PFSK-1 (cell line): ENCODE data around the gene IFT22.

Experiments
- FOXP2 ChIP-seq: optimal IDR thresholded peaks from 2 replicates; pipeline ENCODE3; 2011; ENCODE audit warnings: borderline replicate concordance, control low read depth, inconsistent platforms; ENCODE audit not compliant: insufficient read depth; ENCODE audit errors: extremely low read length, extremely low read depth
- POLR2AphosphoS5 ChIP-seq: IDR thresholded peaks from 2 replicates; pipeline ENCODE4 v1.6.1; 2012; ENCODE audit warnings: low read depth, mild to moderate bottlenecking, control low read depth, low read length, moderate library complexity
- REST ChIP-seq, 2 experiments: IDR thresholded peaks; 2 replicates each; pipeline versions ENCODE4 v1.6.1 to v1.8.0; 2011 to 2012; ENCODE audit warnings: low read depth in 2 of 2, low read length in 2 of 2, control low read depth in 1 of 2, inconsistent platforms in 1 of 2, mild to moderate bottlenecking in 1 of 2, moderate library complexity in 1 of 2; ENCODE audit not compliant: insufficient read depth in 1 of 2
- SIN3A ChIP-seq: IDR thresholded peaks from 2 replicates; pipeline ENCODE4 v1.6.1; 2012; ENCODE audit warnings: mild to moderate bottlenecking, low read length, moderate library complexity, borderline replicate concordance; ENCODE audit not compliant: insufficient read depth
- TAF1 ChIP-seq: IDR thresholded peaks from 2 replicates; pipeline ENCODE4 v1.6.1; 2012; ENCODE audit warnings: low read length, control low read depth, borderline replicate concordance; ENCODE audit not compliant: insufficient read depth

The IFT22 gene

GRCh38 chr7:101300465-101301376 is 20.9 kb downstream of the IFT22 start:
- TF ChIP-seq FOXP2 (no peak), TAF1 (no peak)

DNA sequence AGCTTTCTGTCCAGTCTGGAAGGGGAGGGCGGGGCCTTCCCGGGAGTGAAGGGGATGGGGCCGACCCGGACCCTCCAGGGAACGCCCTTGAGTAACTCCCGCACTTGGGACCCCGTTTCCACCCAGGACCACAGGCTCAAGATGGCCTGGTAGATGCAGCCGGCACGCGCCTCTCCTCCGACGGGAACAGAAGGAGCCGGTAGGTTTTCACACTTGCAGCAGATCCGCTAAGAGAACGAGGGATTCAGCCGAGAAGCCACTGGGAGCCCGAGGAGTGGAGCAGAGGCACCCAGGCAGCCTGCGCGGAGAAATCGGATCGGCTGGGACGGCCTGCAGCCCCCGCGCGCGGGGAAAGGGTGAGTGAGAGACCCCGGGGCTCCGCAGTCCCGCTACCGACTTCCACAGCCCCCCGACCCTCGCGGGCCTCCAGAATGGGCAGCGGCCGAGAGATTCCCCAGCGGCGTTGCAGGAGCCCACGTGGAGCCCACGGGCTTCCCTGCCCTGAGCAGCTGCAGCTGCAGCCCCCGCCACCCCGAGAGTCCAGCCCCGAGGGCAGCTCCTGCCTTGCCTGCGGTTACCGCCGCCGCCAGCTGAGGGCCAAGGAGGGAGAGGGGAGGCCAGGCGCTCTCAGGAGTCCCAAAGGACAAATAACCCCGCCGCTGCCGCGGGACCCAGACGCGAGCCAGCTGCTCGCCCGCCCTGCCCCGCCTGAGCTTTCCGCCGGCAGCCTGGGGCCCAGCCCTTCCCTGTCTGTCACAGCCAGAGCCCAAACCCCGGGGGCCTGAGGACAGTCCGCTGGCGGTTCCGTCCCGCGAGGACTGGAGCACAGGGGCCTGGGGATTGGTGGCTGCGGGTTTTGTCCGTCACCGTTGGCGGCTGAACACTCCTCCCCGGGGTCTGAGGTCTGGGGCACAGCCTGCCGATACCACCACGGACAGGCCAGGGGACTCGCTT is 21.8 kb downstream of the IFT22 start:
- TF ChIP-seq REST (IDR thresholded peaks at IDR 0.05; ENCODE audit: insufficient read depth in 1 of 2, low read depth in 2 of 2, low read length in 2 of 2) (no peak), POLR2AphosphoS5 (no peak)

GRCh38 chr7:101294832-101295121 is 26.8 kb downstream of the IFT22 start:
- no peak for TF ChIP-seq POLR2AphosphoS5
- no peak for TF ChIP-seq REST (IDR thresholded peaks at IDR 0.05; ENCODE audit: insufficient read depth in 1 of 2, low read depth in 2 of 2, low read length in 2 of 2)
- TF ChIP-seq TAF1, result no peak
- TF ChIP-seq FOXP2, result no peak
- no peak for TF ChIP-seq SIN3A

DNA sequence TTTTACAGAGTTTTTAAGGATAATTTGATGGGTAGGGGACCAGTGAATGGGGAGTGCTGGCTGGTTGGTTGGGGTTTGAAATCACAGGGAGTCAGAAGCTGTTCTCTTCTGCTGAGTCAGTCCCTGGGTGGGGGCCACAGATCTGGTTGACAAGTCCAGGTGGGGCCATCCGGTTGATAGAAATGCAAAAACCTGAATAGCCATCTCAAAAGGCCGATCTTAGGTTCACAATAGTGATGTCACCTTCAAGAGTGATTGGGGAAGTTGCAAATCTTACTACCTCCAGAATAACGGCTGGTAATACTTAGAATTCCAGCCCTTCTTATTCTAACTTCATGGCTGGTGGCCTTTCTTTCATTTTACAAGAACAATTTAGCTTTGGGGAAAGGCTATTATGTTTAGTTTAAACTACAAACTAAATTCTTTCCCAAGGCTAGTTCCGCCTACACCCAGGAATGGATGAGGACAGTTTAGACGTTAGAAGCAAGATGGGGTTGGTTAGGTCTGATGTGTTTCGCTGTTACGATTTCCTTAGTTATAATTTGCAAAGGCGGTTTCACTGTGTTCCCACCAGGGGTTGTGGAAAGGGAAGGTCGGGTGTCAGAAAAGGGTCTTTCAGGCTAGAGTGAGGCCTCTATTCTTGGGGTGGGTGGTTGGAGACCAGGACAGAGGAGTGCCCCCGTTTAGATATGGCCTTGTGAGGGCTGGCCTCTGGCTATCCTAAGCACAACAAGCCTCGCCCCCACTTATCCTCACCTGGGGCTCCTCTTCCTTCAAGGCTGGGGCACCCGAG is 27.4 kb downstream of the IFT22 start:
- TF ChIP-seq FOXP2 (no peak), TAF1 (no peak), POLR2AphosphoS5 (no peak), REST (IDR thresholded peaks at IDR 0.05; ENCODE audit: insufficient read depth in 1 of 2, low read depth in 2 of 2, low read length in 2 of 2) (no peak), SIN3A (no peak)

- no peak for TF ChIP-seq REST (IDR thresholded peaks at IDR 0.05; ENCODE audit: insufficient read depth in 1 of 2, low read depth in 2 of 2, low read length in 2 of 2)
- TF ChIP-seq SIN3A, result no peak
- no peak for TF ChIP-seq POLR2AphosphoS5
- no peak for TF ChIP-seq TAF1
- no peak for TF ChIP-seq FOXP2
Observed at GRCh38 chr7:101288439-101288838, 33.2 kb downstream of the IFT22 start.
